A549 (cell line): Measurements from ENCODE around the gene KCNJ10. TPM values are rescaled to one million over a fixed set of nuclear protein-coding genes. Genes with fewer than 3 reads are reported as not detected.

ENCODE experiments used
- ATAC-seq, 2 experiments: fragments of 200-7000 bp in 1 of 2; fragments of >200 bp in 1 of 2; cut with Nextera tagmentation in 1 of 2; cut with Tn5 transposase in 1 of 2; 3 replicates each; pipeline versions ENCODE4 v1.8.0 to v1.9.1; 2018 to 2020; ENCODE audit warnings: mild to moderate bottlenecking in 1 of 2, moderate library complexity in 1 of 2
- CTCF ChIA-PET: fragments of 300-600 bp; sonication (Branson Sonifier 250); formaldehyde crosslinking; extraction: SDS; loops from one replicate; lab custom pipeline; 2021; ENCODE audit warnings: antibody characterized with exemption, inconsistent platforms; lab: Yijun Ruan, JAX
- POLR2A ChIA-PET: fragments of 350-600 bp; formaldehyde crosslinking; extraction: SDS; loops from one replicate; lab custom pipeline; 2021; ENCODE audit warnings: antibody characterized with exemption, inconsistent platforms; lab: Yijun Ruan, JAX
- DNase-seq, 2 experiments: peaks; one replicate each; pipeline versions ENCODE4 v3.0.0 to v3.0.0-alpha.2; 2011 to 2016; ENCODE audit warnings: low read depth in 1 of 2, low spot score in 1 of 2
- FAIRE-seq: peaks from 2 replicates; lab custom pipeline; 2011; peaks lifted over from hg19 to GRCh38; lab: Jason Lieb, UNC
- H3K27ac ChIP-seq, 2 experiments: fragments of >200 bp; sonication (Bioruptor Twin); formaldehyde crosslinking; 3 replicates each; pipeline ENCODE4 v1.5.1; 2016 to 2017
- H3K4me1 ChIP-seq: fragments of >200 bp; sonication (Bioruptor Twin); formaldehyde crosslinking; 3 replicates; pipeline ENCODE4 v1.6.1; 2016
- H3K4me2 ChIP-seq: fragments of >200 bp; sonication (Bioruptor Twin); formaldehyde crosslinking; 3 replicates; pipeline ENCODE4 v1.6.1; 2016
- H3K4me3 ChIP-seq: fragments of >200 bp; sonication (Bioruptor Twin); formaldehyde crosslinking; 3 replicates; pipeline ENCODE4 v1.5.1; 2016
- H3K9me3 ChIP-seq: fragments of >200 bp; sonication (Bioruptor Twin); formaldehyde crosslinking; 3 replicates; pipeline ENCODE4 v1.6.1; 2016
- BCL3 ChIP-seq: fragments of >200 bp; sonication (Bioruptor Twin); formaldehyde crosslinking; IDR thresholded peaks from 3 replicates; pipeline ENCODE4 v1.6.1; 2016
- BHLHE40 ChIP-seq: IDR thresholded peaks from 2 replicates; pipeline ENCODE4 v1.6.1; 2012; ENCODE audit warnings: low read depth, low read length, inconsistent platforms
- CBX8 ChIP-seq: fragments of 200-600 bp; sonication (generic); IDR thresholded peaks from 2 replicates; pipeline ENCODE4 v1.6.1; 2016
- CHD4 ChIP-seq: fragments of 200-600 bp; sonication (generic); IDR thresholded peaks from 2 replicates; pipeline ENCODE4 v1.6.1; 2016; ENCODE audit warnings: antibody characterized with exemption, mild to moderate bottlenecking, borderline replicate concordance
- CTCF ChIP-seq: fragments of >200 bp; sonication (Bioruptor Twin); formaldehyde crosslinking; IDR thresholded peaks from 3 replicates; pipeline ENCODE4 v1.5.1; 2016
- E2F6 ChIP-seq: IDR thresholded peaks from 2 replicates; pipeline ENCODE4 v1.6.1; 2012; ENCODE audit warnings: low read depth, borderline replicate concordance
- EP300 ChIP-seq, 2 experiments: fragments of >200 bp; sonication (Bioruptor Twin); formaldehyde crosslinking; IDR thresholded peaks; 2 replicates in 1 of 2; 3 replicates in 1 of 2; pipeline ENCODE4 v1.6.1; 2016 to 2017
- FOSB ChIP-seq: fragments of 250-450 bp; sonication (Bioruptor Pico); IDR thresholded peaks from 2 replicates; pipeline ENCODE4 v1.5.0; 2020; ENCODE audit warnings: mild to moderate bottlenecking, moderate library complexity
- FOXS1 ChIP-seq: fragments of 250-450 bp; sonication (Bioruptor Pico); IDR thresholded peaks from 2 replicates; pipeline ENCODE4 v1.5.0; 2020; ENCODE audit warnings: mild to moderate bottlenecking, moderate library complexity
- HDAC2 ChIP-seq: fragments of 200-600 bp; sonication (generic); IDR thresholded peaks from 2 replicates; pipeline ENCODE4 v1.6.1; 2016
- HEYL ChIP-seq: fragments of 250-450 bp; sonication (Bioruptor Pico); IDR thresholded peaks from 2 replicates; pipeline ENCODE4 v1.8.0; 2021; ENCODE audit warnings: mild to moderate bottlenecking, moderate library complexity
- HOXB13 ChIP-seq: fragments of 250-450 bp; sonication (Bioruptor Pico); IDR thresholded peaks from 2 replicates; pipeline ENCODE4 v1.5.0; 2020; ENCODE audit warnings: low read depth, mild to moderate bottlenecking, moderate library complexity
- JUN ChIP-seq, 2 experiments: fragments of >200 bp; sonication (Bioruptor Twin); formaldehyde crosslinking; IDR thresholded peaks; 2 replicates in 1 of 2; 3 replicates in 1 of 2; pipeline ENCODE4 v1.6.1; 2016 to 2017
- KDM1A ChIP-seq: fragments of 200-600 bp; sonication (generic); IDR thresholded peaks from 2 replicates; pipeline ENCODE4 v1.6.1; 2016; ENCODE audit warnings: low read depth, mild to moderate bottlenecking
- MAX ChIP-seq: IDR thresholded peaks from 2 replicates; pipeline ENCODE4 v1.6.1; 2012
- MYC ChIP-seq: IDR thresholded peaks from 2 replicates; pipeline ENCODE4 v1.6.1; 2012; ENCODE audit warnings: mild to moderate bottlenecking, inconsistent platforms, low read length, improper control_type of control experiment, borderline replicate concordance
- PBX3 ChIP-seq: IDR thresholded peaks from 2 replicates; pipeline ENCODE4 v1.6.1; 2012
- RAD21 ChIP-seq, 2 experiments: fragments of >200 bp in 1 of 2; sonication (Bioruptor Twin) in 1 of 2; formaldehyde crosslinking in 1 of 2; IDR thresholded peaks in 1 of 2; conservative IDR thresholded peaks in 1 of 2; 2 replicates in 1 of 2; 3 replicates in 1 of 2; pipeline ENCODE4 v1.6.1; 2012 to 2018; ENCODE audit warnings: inconsistent platforms in 1 of 2
- SMC3 ChIP-seq: fragments of >200 bp; sonication (Bioruptor Twin); formaldehyde crosslinking; IDR thresholded peaks from 3 replicates; pipeline ENCODE4 v1.6.1; 2018; ENCODE audit warnings: inconsistent platforms
- SREBF2 ChIP-seq: fragments of 450-650 bp; IDR thresholded peaks from 2 replicates; pipeline ENCODE4 v1.6.1; 2014; ENCODE audit warnings: mild to moderate bottlenecking, moderate library complexity
- TP53 ChIP-seq: fragments of 250-450 bp; sonication (Bioruptor Pico); IDR thresholded peaks from 2 replicates; pipeline ENCODE4 v1.5.0; 2021; ENCODE audit warnings: mild to moderate bottlenecking, moderate library complexity
- USF2 ChIP-seq: fragments of 450-650 bp; IDR thresholded peaks from 2 replicates; pipeline ENCODE4 v1.6.1; 2014; ENCODE audit warnings: antibody characterized with exemption
- whole genome bisulfite sequencing: methylation state at CpG from one replicate; pipeline ENCODE4 v1.1.6; 2017; ENCODE audit errors: missing lambda C conversion rate; 5-methylcytosine and 5-hydroxymethylcytosine counted together
- polyA plus RNA-seq, 4 experiments: library from polyadenylated mRNA; depleted of rRNA in 3 of 4; stranded (reverse); fragments of >200 nt; fragmentation: RNase III in 1 of 4; extraction: RNeasy Plus Mini Kit Qiagen cat#74134 plus additional on column Dnase treatment in 1 of 4; gene quantifications; 2 replicates in 3 of 4; 3 replicates in 1 of 4; pipeline ENCODE4 v1.2.3, GENCODE V29; 2011 to 2017

The KCNJ10 gene
- polyA plus RNA-seq, 2 of the 4 experiments (the other 2 are of a cell fraction), result 0.05 TPM; not detected in 1

GRCh38 chr1:160086456-160086892 is 16.5 kb upstream of the KCNJ10 start:
- DNase-seq (no peak), FAIRE-seq (no peak), ATAC-seq (no peak)
- no peak overlapping the region for H3K27ac ChIP-seq
- TF ChIP-seq MAX (no peak), MYC (no peak), CHD4 (no peak), KDM1A (no peak), SMC3 (no peak), BCL3 (no peak), TP53 (CRISPR knock-in tag) (no peak), SREBF2 (no peak), JUN (IDR thresholded peaks at IDR 0.05) (no peak), HOXB13 (CRISPR knock-in tag) (no peak), HEYL (CRISPR knock-in tag) (no peak), CBX8 (no peak), BHLHE40 (no peak), EP300 (IDR thresholded peaks at IDR 0.05) (no peak), HDAC2 (no peak), USF2 (no peak), FOSB (CRISPR knock-in tag) (no peak), PBX3 (no peak), FOXS1 (CRISPR knock-in tag) (no peak), E2F6 (no peak)
- no peak overlapping the region for H3K4me3 ChIP-seq
- WGBS, result 65% methylated on average over 5 of the region's 5 CpGs
- H3K9me3 ChIP-seq, result no peaks in the 10 kb centered on the region
- H3K4me1 ChIP-seq, result 0 out of 3 replicates have a peak, but pooled peaks cover 2% of the 10 kb centered on the region
- POLR2A ChIA-PET, result no interaction called here
- CTCF ChIA-PET, result interaction anchor here (0.9 to 16.8 kb wide), 21 partner anchors 10 to 954 kb away, joined by 3 to 409 read pairs (median 15); partner anchors contain the start of genes IGSF8, KCNJ10 and PIGM
- H3K4me2 ChIP-seq, result no peak overlapping the region

GRCh38 chr1:160085686-160086455 is 15.9 kb upstream of the KCNJ10 start:
- Histone ChIP-seq H3K27ac (no peak overlapping the region), H3K9me3 (no peaks in the 10 kb centered on the region), H3K4me3 (no peak overlapping the region), H3K4me2 (no peak overlapping the region), H3K4me1 (0 out of 3 replicates have a peak, but pooled peaks cover 2% of the 10 kb centered on the region)
- DNase-seq (peak; percentile 83 to 94), ATAC-seq (peak; percentile 72 to 88), FAIRE-seq (peak; percentile 13)
- ChIA-PET POLR2A (no interaction called here), CTCF (interaction anchor here (0.6 to 16.8 kb wide), 49 partner anchors 10 to 956 kb away, joined by 3 to 409 read pairs (median 5); partner anchors contain the start of genes DUSP23, FCRL6, IGSF8 and KCNJ10)
- peak; percentile 61; the same call in 2 of the 3 replicates for TF ChIP-seq SMC3
- TF ChIP-seq TP53 (CRISPR knock-in tag), result no peak
- TF ChIP-seq CTCF, result peak; percentile 82
- TF ChIP-seq RAD21 (conservative IDR thresholded peaks at IDR 0.05 in 1 of 2, IDR thresholded peaks at IDR 0.05 in 1 of 2), result peak; percentile 70 to 72
- WGBS, result 38% methylated on average over 19 of the region's 19 CpGs
